HepG2 (cell line): ENCODE data around the gene SF3B6.

ENCODE experiments used
- MAX ChIP-seq: IDR thresholded peaks from 2 replicates; pipeline ENCODE4 v1.6.1; 2012; ENCODE audit warnings: inconsistent platforms
- NFE2L1 ChIP-seq: sonication (generic); formaldehyde crosslinking; IDR thresholded peaks from 2 replicates; pipeline ENCODE4 v1.4.0; 2020; ENCODE audit warnings: missing genetic modification reagents, mild to moderate bottlenecking, borderline replicate concordance

- TF ChIP-seq MAX (no peak), NFE2L1 (CRISPR knock-in tag) (no peak)
These were observed 4.6 kb upstream of the SF3B6 start for GRCh38 chr2:24080701-24081100.
